HG02970 (cell line): Measurements from ENCODE around the gene OGDHL.
"Not testable (repeated sequence)": the region's sequence is repeated elsewhere in the genome, so short reads cannot be mapped to it uniquely, and the experiment has no call there.

Experiments used
- ATAC-seq: cut with Tn5 transposase; IDR thresholded peaks from one replicate; pipeline ENCODE4 v1.9.1; 2021; ENCODE audit warnings: mild to moderate bottlenecking, moderate library complexity, moderate number of reproducible peaks; ENCODE audit not compliant: unreplicated experiment, low FRiP score

The OGDHL gene

DNA sequence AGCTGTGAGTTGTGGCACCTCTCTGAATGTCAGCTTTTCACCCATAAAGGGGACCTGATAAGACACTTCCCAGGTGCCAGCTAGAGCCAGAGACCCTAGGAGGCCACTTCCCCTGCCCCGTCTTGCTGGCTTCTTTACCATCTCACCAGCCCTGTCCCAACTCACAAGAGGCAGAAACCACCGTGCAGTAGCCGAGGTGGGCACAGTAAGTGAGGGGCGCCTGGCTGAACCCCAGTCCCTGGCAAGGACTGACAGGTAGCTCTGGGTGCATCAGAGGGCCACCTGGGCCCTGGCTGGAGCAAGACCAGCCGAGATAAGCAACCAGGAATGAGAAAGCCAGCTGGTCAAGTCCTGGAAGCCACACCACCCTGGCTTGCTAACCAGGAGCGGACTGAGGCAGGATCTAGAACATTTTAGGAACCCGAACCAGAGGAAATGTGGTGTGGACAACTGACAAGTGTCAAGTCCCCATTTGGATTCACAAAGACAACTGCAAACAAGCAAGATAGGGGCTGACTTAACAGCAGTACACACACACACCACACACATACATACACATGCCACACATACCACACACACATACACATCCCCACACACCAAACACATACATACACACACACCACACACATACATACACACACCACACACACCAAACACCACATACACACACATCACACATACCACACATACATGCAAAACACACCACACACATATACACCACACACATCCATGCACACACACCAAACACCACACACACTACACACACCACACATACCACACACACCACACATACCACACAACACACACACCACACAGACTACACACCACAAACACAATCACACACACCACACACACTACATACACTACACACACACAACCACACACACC, 20.8 kb downstream of the OGDHL start:
- ATAC-seq = no peak

GRCh38 chr10:49740346-49741107, 21.6 kb downstream of the OGDHL start:
- ATAC-seq = no peak

DNA sequence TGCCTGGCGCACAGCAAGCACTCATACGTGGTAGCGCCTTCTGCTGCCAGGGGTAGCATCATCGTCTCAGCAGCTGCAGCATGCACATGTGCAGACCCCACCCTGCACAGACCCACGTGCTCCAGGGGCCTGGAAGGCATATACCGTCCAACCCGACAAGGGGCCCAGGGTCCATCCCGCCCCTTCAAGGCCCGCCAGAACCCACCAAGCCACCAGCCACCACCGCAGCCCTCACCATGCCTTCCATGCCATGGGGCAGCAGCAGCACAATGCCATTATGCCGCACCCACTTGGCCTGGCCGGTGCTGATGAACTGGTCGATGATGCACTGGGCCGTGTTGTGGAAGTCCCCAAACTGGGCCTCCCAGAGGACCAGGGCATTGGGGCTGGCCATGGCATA, 22.7 kb downstream of the OGDHL start:
- ATAC-seq = no peak

- no peak for ATAC-seq
These were observed 23.3 kb downstream of the OGDHL start for GRCh38 chr10:49738616-49739360.

DNA sequence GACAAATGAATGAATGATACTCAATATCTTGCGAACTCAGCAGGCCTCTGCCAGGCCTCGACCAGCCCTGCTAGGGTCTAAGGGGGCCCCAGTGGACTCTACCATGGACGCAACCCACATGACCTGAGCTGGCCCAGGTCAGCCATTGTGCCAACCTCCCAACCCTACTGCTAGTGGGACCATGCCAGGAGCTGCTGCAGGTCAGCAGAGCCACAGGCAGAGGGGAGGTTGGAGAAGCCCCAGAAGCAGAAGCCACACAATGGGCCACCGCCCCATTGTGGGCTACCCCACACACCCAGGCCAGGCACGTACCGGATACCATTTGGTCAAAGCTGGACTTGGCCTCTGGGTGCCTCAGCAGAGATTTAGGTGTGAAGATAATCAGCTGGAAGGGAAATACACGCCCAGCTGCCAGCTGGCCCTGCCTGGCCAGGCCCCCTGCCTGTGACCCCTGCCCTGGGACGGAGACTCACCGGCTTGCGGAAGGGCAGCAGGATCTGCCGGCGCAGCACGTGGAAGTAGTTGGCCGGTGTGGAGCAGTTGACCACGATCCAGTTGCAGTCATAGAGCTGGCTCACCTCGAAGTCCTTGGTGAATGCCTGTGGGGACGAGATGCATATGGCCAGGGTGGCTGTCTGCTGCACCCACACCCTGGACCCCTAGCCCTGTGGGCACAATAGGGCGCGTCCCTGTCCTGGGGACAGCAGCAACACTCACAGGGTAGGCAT, 24.5 kb downstream of the OGDHL start:
- ATAC-seq = no peak

- no peak for ATAC-seq
These were observed 25.5 kb downstream of the OGDHL start for GRCh38 chr10:49736564-49737113.

DNA sequence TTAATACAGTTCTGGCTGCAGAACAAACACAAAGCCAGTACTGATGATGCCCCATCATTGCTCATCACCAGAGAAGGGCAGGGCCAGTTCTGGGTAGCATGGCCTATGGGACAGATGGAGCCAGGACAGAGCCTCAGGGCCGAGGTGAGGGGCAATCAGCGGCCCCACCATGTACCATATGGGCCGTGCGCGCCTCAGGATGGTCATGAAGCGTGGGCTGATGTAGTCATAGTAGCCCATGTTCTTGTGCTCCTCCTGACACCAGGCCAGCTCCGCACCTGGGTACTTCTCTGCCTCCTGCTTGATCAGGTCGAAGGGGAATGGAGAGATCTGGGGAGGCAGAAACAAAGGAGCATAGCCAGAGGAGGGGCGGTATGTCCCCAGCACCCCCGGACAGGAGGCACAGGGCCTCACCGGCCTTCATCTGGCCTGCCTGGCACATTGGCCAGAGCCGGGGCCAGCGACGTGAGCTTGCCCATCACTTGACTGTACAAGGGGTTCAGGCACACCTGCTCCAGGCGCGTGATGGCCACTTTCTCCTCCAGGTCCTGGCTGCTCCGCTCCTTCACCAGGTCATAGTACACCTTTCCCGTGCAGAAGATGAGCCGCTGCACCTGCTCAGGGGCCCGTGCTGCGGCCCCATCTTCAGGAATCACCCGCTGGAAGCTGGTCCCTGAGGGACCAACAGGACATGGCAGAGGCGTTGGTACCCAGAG, 26.1 kb downstream of the OGDHL start:
- ATAC-seq = no peak

- ATAC-seq = no peak
These were observed 27.0 kb downstream of the OGDHL start for GRCh38 chr10:49735161-49735560.

DNA sequence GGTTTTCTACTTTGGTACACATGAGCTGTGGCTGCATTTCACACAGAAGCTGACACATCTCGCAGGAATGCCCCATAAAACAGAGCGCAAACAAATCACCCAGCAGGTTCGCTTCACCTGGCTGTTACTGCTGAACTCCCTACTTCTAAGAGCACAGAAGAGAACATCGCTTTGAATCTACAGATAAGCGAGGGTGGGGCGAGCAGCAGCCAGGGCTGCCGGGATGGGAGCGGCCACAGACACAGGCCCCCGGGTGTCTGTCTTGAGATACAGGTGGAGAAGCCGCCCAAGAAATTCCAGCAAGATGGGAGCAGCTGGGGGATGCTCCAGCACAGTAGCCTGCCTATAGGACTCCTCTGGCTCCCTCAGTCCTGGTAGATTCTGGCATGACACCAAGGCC, 27.4 kb downstream of the OGDHL start:
- ATAC-seq = no peak

DNA sequence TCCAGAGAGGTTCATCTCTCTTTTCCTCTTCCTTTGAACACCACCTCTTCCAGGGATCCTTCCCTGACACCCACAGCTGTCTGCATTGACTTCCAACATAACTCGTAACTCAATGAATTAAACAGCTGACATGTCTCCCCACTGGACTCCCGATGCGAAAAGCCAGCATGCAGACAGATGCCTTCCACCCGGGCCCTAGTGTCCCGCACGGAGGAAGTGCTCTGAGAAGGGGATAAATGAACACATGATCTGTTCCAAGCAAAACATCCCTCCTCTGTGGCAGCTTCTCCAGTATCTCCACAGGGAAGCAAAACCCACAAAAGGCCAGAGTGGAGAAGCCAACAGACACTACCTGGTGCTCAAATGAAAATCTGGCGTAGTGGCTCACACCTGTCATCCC, 28.3 kb downstream of the OGDHL start:
- ATAC-seq = no peak

DNA sequence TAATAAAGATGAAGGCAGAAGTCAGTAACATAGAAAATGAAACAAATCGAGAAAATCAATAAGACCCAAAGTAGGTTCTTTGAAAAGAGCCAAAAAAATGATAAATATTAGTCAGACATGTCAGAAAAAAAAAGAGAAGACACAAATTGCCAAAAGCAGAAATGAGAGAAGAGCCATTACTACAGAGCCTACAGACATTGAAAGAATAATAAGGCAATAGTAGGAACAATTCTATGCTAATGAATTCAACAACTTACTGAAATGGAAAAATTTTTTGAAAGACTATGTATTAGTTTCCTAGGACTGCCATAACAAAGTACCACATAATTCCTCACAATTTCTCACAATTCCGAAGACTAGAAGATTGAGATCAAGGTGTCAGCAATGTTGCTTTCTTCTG, 35.5 kb downstream of the OGDHL start:
- no peak for ATAC-seq

DNA sequence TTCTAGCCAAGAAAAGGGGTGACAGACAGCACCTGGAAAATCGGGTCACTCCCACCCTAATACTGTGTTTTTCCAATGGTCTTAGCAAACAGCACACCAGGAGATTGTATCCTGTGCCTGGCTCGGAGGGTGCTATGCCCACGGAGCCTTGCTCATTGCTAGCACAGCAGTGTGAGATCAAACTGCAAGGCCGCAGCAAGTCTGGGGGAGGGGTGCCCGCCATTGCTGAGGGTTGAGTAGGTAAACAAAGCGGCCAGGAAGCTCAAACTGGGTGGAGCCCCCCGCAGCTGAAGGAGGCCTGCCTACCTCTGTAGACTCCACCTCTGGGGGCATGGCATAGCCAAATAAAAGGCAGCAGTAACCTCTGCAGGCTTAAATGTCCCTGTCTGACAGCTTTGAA, 47.0 kb downstream of the OGDHL start:
- not testable (repeated sequence) for ATAC-seq

DNA sequence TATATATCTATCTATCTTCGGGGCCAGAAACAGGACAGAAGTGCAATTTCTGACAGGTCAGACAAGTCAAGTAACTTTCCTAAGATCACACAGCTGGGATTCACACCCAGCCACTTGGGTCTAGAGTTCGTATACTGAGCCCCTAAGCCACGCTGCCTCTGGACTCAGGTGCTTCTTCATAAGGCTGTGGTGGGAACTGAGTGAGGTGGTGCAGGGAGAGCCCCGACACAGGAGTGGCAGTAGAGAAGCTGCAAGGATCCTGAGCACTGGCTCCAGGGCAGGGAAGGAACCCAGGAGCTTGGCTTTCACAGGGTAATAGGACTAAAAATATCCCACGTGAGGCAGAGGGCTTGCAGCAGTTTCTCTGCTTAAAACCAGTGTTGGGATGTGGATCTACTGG, 48.9 kb downstream of the OGDHL start:
- ATAC-seq = no peak

DNA sequence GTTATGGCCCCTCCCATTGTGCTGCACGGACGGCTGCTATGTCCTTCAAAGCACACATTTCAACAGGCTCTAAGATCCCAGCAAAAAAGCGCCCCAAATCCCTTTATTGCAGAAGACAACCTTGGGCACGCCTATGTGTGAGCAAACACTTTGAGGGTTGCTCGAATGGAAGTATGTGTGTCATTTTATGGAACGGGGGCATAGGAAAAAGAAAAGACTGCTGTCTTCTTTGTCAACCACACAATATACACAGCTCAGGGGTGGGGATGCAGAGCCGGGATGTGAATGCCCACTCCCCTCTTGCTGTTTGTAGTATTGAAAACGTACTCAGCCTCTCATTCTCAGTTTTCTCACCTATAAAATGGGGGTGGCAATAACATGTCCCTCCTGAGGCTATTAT, 50.6 kb downstream of the OGDHL start:
- ATAC-seq = no peak

- no peak for ATAC-seq
These were observed 51.2 kb downstream of the OGDHL start for GRCh38 chr10:49710966-49711365.

- ATAC-seq = no peak
These were observed 52.2 kb downstream of the OGDHL start for GRCh38 chr10:49709934-49710333.

DNA sequence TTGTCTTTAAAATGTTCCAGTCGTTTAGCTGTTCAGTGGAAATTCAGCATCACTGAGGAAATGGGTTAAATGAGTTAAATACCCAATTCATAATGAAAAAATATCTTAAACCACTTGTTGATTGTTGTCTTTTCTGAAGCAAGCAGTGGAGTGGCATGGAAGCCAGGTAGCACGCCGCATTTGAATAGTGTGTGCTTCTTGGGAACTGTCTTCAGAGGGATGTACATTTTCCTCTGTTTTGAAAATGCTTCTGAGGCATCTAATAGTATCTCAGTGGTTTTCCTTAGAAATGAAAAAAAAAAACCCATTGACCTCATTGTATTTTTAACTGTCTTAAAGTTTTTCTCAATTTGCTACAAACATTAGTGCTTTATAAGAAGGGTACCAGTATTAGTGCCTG, 54.5 kb downstream of the OGDHL start:
- ATAC-seq = no peak

GRCh38 chr10:49700997-49701396, 61.1 kb downstream of the OGDHL start:
- ATAC-seq = no peak

DNA sequence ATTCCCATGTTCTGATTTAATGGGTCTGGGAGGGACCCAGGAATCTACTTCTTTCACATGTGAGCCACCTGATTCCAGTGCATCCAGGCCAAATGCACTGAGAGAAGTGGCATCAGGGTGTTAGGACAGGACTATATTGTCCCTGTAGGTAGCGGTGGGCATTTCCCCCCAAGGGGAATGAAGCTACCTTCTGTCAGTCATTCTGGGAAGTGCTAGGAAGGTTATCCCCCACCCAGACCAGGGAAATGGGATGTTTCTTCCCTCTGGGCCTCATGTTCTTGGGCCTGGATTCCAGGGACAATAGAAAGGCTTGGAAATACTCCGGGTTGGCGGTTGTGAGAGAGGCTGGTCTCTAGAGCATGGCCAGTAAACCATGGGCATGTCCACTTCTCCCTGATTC, 61.9 kb downstream of the OGDHL start:
- no peak for ATAC-seq

DNA sequence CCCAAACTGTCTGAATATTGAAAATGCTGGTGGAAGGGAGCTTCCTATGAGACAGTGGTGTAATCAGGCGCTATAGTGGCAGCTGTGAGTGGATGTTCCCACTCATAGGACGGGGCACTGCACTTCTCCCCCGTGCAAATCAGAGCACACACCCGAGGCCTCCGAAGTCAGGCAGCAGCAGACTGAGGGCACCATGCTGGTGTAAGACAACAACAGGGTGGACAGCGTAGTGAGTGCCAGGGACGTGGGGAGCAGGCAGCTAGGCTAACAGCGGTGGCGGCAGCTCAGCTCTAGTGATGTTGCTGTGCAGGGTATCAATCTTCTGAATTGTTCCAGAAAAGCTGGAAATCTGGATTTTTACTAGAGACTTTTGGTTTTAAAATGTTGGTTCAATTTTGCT, 63.4 kb downstream of the OGDHL start:
- no peak for ATAC-seq
